Measurements from ENCODE around the gene AP3S2.
"Not testable (repeated sequence)": the region's sequence is repeated elsewhere in the genome, so short reads cannot be mapped to it uniquely, and the experiment has no call there.

AP3S2 gene

GRCh38 chr15:89864958-89865739 is 28.6 kb downstream of the AP3S2 start:
- DNase-seq (ENCODE audit: low read depth): no peak

DNA sequence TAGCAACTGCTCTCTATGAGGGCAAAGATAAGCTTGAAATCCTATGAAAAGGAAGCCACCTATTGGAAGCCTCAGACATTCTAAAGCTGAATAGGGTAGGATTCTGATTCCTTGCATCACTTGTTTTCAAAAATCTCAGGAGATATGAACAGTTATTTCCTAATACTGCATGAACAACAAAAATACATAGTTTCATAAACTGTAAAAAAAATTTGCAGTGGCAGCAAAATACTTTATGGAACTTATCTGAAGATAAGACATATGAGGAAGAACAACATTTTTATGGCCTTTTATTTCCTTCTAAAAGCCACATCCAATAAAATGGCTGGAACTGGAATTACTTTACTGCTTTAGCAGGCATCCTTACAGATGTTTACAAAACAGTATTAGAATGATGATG is 29.9 kb downstream of the AP3S2 start:
- no peak for DNase-seq (ENCODE audit: low read depth)

GRCh38 chr15:89860891-89861290 is 32.9 kb downstream of the AP3S2 start:
- no peak for DNase-seq (ENCODE audit: low read depth)

GRCh38 chr15:89860431-89860830 is 33.4 kb downstream of the AP3S2 start:
- DNase-seq (ENCODE audit: low read depth): no peak

DNA sequence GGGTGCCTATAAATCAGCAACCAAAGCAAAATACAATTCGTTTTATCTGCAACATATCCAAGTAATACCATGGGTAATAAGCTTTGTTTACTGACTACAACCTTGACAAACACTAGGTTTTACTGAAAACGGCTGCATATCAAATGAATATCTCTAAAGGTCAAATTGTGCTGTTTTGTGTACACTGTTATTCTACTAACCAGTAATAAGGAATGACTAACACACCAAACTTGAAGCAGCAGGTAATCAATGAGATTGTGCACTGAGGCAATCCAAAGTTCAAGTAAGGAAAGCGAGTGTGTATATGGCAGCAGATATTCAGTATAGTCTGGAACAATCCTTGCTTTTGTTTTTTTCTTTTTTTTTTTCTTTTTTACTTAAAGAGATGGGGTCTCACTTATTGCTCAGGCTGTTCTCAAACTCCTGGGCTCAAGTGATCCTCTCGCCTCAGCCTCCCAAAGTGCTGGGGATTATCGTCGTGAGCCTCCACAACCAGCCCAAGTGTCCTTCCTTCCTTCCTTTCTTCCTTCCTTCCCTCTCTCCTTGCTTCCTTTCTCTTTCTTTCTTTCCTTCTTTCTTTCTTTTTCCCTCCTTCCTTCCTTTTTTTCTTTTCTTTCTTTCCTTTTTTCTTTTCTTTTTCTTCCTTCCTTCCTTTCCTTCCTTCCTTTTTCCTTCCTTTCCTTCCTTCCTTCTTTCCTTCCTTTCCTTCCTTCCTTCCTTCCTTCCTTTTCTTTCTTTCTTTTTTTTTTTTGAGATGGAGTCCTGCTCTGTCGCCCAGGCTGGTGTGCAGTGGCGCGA is 34.9 kb downstream of the AP3S2 start:
- no peak for DNase-seq (ENCODE audit: low read depth)

DNA sequence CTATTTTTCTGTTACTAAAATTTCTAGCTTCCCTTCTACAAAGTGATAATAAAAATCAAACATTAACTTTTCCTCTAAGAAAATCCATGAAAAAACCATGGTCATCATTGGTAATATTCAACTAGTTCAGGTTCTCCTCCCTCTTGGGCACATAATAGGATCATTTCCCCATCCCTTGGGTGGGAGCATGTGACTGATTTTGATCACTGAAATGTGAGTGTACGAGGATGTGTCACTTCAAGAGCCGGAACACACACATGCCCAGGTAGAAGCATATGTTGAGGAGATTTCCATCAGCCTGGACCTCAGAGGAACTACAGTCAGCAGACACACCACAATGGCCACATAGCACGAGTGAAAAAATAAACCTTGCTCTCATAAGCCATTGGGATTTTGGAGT is 36.1 kb downstream of the AP3S2 start:
- DNase-seq (ENCODE audit: low read depth): no peak

DNA sequence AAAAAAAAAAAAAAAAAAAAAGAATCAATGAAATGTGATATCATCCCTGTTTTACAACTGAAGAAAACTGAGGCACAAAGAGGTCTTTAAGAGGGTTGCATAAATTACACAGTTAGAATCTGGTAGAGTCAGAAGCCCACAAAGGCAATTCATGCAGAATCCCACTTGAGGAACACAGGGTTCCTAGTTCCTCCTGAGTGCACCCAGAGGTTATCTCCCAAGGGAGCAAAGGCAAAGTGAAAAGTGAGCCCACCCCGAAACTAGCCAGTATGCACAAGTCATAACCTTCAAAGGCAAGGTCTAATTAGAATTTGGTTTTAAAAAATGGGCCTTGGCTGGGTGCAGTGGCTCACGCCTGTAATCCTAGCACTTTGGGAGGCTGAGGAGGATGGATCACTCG is 37.8 kb downstream of the AP3S2 start:
- no peak for DNase-seq (ENCODE audit: low read depth)

GRCh38 chr15:89854863-89855262 is 38.9 kb downstream of the AP3S2 start:
- DNase-seq (ENCODE audit: low read depth): not testable (repeated sequence)

DNA sequence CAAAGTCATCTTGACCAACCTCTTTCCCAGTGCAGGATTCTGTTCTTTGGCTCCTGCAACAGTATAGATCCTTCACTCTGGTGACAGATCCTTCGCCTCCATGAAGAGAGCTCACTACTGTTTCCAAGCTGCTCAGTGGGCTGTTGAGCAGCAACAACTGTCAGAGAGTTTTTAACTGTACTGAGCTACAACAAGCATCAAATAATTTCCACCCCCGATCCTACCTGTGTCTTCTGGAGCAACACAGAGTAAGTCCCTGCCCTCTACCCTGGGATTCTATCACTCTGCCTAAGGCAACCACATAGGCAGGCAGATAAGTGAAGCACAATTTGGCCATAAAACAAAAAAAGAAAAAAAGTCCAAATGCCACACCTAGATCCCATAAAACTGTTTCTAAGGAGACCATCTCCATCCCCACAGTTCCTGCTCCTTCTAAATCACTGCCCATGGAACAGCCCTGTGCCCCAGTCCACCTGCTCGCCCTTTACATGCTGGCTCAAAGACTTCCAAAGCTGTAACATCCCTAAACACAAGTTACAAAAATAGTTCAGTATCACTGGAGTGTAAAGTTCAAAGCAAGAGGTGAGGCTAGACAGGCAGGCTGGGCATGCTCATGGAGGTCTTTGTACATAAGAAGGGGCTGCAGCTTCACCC is 41.3 kb downstream of the AP3S2 start:
- DNase-seq (ENCODE audit: low read depth): no peak

DNA sequence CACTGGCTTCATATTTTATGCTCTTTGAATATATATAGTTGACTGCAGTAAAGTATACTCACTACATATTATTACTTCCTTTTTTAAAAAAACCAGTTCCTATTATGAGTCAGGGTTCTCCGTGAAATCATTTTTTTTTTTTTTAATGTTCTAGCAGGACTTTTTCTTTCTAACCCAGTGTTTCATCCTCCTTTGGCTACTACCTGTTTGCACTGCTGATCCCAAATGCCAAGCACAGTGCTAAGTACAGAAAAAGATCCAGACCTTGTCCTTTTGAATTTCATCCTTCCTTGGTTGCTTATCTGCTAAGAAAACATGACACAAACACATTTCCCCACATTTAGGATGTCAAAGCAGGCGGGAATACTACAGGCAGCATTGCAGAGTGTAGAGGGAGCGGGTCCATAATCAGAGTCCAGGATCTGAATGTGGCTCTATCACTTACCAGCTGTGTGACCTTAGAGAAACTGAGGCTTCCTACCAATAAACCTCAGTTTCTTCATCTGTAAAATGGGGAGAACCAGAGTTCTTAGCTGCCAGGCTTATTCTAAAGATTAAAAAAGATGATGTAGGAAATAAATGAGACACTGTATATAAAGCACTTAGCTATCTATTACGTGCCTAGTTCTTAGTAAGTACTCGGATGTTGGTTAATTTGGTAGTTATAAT is 42.0 kb downstream of the AP3S2 start:
- DNase-seq (ENCODE audit: low read depth): no peak

GRCh38 chr15:89848970-89849292 is 44.9 kb downstream of the AP3S2 start:
- DNase-seq (ENCODE audit: low read depth): no peak

DNA sequence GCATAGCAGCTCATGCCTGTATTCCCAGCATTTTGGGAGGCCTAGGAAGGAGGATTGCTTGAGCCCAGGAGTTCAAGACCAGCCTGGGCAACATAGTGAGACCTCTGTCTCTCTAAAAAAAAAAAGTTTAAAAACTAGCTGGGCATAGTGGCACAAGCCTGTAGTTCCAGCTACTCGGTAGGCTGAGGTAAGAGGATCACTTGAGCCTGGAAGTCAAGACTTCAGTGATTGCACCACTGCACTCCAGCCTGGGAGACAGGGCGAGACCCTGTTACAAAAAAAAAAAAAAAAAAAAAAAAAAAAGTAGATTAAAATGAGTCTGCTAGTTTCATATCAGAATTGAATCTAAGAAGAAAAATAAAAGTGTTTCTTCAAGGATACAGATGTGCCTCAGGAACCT is 46.7 kb downstream of the AP3S2 start:
- DNase-seq (ENCODE audit: low read depth): no peak

GRCh38 chr15:89845305-89845893 is 48.4 kb downstream of the AP3S2 start:
- DNase-seq (ENCODE audit: low read depth): no peak

- DNase-seq (ENCODE audit: low read depth): no peak
These were observed 51.8 kb downstream of the AP3S2 start for GRCh38 chr15:89841962-89842361.

GRCh38 chr15:89841306-89841705 is 52.5 kb downstream of the AP3S2 start:
- no peak for DNase-seq (ENCODE audit: low read depth)

- DNase-seq (ENCODE audit: low read depth): no peak
These were observed 54.5 kb downstream of the AP3S2 start for GRCh38 chr15:89839167-89839810.

DNA sequence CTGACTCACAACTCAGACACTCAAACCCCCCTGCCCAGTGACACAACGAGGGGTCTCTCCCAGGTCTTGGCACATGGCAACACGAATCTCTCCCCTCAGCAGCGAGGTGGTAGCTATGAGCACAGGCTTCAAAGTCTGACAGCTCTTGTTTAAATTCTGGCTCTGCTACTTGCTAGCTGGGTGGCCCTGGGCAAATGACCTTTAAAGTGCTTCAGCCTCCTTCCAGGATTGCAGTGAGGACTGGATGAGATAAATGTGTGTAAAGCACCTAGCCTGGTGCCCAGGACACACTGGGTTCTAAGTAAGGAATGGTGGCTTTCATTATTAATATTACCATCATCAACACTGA is 56.0 kb downstream of the AP3S2 start:
- no peak for DNase-seq (ENCODE audit: low read depth)

DNA sequence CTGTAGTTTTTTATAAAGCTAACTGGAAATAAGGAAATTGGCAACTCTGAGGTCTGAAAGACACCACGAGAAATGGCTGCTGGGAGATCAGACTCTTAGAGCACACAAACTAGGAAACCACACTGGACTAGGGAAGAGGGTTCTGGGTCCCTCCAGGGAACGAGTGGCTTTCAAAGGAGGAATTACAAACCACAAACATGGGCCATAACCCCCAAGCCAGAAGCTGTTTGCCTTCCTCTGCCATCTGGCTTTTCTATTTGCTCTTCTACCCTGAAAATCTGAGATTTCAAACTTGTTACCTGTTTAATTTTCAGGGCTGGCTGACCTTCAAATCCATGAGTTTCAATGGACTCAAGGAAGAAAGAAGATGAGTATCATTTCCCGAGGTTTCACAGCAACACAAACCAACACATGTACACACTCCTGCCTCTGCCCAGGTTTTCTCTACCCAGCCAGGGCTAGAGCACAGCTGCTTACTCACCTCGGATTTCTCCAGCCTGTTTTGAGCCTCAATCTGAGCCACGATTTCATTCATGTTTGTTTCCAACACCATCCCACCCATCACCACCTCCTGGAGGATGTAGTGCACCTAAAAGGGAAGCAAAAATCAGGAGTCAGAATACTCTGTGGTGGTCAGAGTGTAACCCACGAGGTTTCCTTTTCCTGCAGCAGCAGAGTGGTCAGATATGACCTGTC is 56.5 kb downstream of the AP3S2 start:
- no peak for DNase-seq (ENCODE audit: low read depth)

DNA sequence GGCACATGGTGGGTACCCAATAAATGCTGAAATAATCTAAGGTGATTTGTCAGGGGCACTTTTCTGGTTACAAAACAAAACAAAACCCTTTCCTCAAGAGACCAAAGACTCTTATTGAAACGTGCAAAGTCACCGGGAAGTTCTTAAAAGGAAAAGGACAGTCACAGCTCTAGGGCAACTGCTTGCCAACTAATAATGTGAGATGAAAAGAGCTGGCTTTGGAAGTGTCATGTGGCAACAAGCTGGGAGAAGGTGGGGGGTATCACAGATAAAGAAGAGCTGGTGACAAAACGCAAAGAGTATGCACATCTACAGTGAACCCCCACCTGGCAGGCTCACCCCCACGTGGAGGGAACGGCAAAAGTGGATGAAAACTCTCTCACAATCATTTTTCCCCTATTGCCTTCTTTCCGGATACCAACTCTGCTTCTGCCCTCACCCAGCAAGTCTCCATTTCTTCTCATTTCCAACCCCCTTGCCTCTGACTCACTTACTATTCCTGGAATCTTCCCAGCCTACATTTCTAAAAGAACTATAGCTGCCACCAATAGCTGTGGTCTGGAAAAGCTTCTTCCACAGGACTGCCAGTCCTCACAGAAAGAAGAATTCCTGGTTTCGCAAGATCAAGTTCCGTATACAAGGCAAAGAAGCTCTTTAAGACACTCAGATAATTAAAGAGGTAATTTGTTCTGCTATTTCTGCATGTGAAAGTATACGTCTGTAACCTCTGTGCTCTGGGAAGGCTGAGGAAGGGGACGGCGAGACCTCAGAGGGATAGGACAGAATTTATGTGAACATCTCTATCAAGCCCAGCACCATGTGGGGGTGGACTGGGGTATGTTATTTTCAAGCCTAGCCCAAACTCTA is 57.3 kb downstream of the AP3S2 start:
- DNase-seq (ENCODE audit: low read depth): no peak

DNA sequence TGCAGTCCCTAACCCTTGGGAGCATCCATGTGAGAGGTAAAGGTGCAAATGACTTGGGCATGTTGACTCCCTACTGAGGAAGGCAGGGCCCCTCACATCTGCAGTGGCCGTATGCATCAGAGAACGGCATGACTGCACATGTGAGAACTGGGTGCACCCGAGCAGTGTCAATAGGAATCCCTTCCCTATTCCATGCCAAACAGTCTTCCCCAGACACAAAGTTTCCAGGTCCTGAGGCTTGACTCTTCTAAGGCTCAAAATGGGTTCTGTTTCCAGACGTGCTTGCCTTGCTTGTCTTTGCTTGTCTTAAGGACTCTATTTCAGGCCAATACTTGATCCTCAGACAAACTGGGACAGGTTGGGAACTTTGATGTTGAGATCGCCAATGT is 58.6 kb downstream of the AP3S2 start:
- no peak for DNase-seq (ENCODE audit: low read depth)

Measured in activated T-helper 9 cell treated with anti-CD3 and anti-CD28 coated beads, Interleukin-2, amount 50 U/mL, for 16 hours (primary cell).